Activated B cell treated with CpG ODN at 0.5 μM for 24 hours (primary cell): Measurements from ENCODE around the gene DRAM1. TPM values are rescaled to one million over a fixed set of nuclear protein-coding genes. Genes with fewer than 3 reads are reported as not detected.
"Not testable (repeated sequence)": the region's sequence is repeated elsewhere in the genome, so short reads cannot be mapped to it uniquely, and the experiment has no call there.

Experiments
- ATAC-seq: fragments of 200-7000 bp; cut with Tn5 transposase; one replicate; pipeline ENCODE4 v1.10.0; 2021; ENCODE audit warnings: low read depth, mild to moderate bottlenecking, moderate library complexity
- CTCF ChIA-PET: fragments of 350-600 bp; sonication (Branson Sonifier 250); formaldehyde crosslinking; loops from one replicate; lab custom pipeline; 2021; ENCODE audit warnings: antibody characterized with exemption; lab: Charles Lee
- POLR2A ChIA-PET: fragments of 350-600 bp; sonication (Branson Sonifier 250); formaldehyde crosslinking; loops from one replicate; lab custom pipeline; 2021; ENCODE audit warnings: antibody characterized with exemption; lab: Charles Lee
- DNase-seq: peaks from one replicate; pipeline ENCODE4 v3.0.0; 2022
- H3K27ac Mint-ChIP-seq: one replicate; pipeline ENCODE4 v1.8.0; 2020; ENCODE audit warnings: mixed read lengths
- H3K27me3 Mint-ChIP-seq: one replicate; pipeline ENCODE4 v1.8.0; 2021; ENCODE audit warnings: mixed read lengths
- H3K36me3 Mint-ChIP-seq: one replicate; pipeline ENCODE4 v1.8.0; 2021; ENCODE audit warnings: low read depth, mixed read lengths
- H3K4me1 Mint-ChIP-seq: one replicate; pipeline ENCODE4 v1.8.0; 2021; ENCODE audit warnings: mixed read lengths
- H3K4me3 Mint-ChIP-seq: one replicate; pipeline ENCODE4 v1.8.0; 2020; ENCODE audit warnings: mild to moderate bottlenecking, mixed read lengths
- H3K9me3 Mint-ChIP-seq: one replicate; pipeline ENCODE4 v1.8.0; 2020; ENCODE audit warnings: mixed read lengths
- intact Hi-C: fragments of 100-400 bp; cut with micrococcal nuclease; formaldehyde crosslinking; loops from one replicate; pipeline ENCODE4 v1.15.1; 2024
- total RNA-seq: library from RNA; stranded (reverse); gene quantifications from 2 replicates; pipeline ENCODE4 v1.2.3, GENCODE V29; 2022
- TF ChIP-seq, protein P1 (sequence below): fragments of 200-600 bp; IDR thresholded peaks from one replicate; pipeline ENCODE4 v1.8.0; 2022; ENCODE audit warnings: antibody characterized with exemption, mild to moderate bottlenecking

The DRAM1 gene
- total RNA-seq, 1 donor from 2014 or later = 11.5 TPM

DNA sequence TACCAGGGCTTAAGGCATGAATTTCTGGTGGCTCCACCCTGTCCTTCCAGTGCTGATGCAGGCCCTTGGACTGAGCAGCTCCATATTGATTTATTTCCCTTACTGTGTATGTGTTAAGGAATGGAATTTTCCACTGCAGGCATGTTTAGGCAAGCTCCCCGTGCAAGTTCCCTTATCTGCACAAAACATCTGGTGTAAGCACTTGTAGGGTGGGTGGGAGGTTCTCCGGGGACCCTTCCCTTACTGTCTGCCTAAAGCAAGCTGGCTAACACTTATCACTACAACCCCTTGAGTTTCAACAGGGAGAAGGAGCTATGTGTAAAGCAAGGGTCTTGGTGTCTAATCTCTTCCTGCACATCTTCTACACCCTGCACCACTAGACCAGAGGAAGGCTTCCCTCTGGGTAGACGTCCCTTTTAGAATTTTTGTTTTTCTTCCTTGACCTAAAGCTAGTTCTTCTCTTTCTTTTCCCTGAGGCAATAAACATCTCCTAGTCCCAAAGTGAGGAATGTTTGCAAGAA, 22.0 kb upstream of the DRAM1 start:
- Mint-ChIP-seq H3K4me3 (no peak overlapping the region), H3K27me3 (no peaks in the 10 kb centered on the region), H3K9me3 (peaks cover 5% of the 10 kb centered on the region), H3K27ac (peak overlapping the region; percentile 27), H3K4me1 (peaks cover 49% of the 10 kb centered on the region), H3K36me3 (no peaks in the 10 kb centered on the region)
- intact Hi-C loops = loop anchor here (1.0 kb wide), 1 partner anchor 22 kb away; the partner anchor contains the start of gene DRAM1
- no peak for DNase-seq
- TF ChIP-seq, protein P1, sequence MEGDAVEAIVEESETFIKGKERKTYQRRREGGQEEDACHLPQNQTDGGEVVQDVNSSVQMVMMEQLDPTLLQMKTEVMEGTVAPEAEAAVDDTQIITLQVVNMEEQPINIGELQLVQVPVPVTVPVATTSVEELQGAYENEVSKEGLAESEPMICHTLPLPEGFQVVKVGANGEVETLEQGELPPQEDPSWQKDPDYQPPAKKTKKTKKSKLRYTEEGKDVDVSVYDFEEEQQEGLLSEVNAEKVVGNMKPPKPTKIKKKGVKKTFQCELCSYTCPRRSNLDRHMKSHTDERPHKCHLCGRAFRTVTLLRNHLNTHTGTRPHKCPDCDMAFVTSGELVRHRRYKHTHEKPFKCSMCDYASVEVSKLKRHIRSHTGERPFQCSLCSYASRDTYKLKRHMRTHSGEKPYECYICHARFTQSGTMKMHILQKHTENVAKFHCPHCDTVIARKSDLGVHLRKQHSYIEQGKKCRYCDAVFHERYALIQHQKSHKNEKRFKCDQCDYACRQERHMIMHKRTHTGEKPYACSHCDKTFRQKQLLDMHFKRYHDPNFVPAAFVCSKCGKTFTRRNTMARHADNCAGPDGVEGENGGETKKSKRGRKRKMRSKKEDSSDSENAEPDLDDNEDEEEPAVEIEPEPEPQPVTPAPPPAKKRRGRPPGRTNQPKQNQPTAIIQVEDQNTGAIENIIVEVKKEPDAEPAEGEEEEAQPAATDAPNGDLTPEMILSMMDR = no peak
- ChIA-PET CTCF (interaction anchor here (0.7 to 1.3 kb wide), 2 partner anchors 13 to 82 kb away, joined by 3 read pairs; no protein-coding TSS in a partner anchor), POLR2A (interaction anchor here (0.6 to 2.5 kb wide), 6 partner anchors 19 to 448 kb away, joined by 3 to 7 read pairs (median 5); partner anchors contain the start of genes ARL1 and DRAM1)
- ATAC-seq = no peak

DNA sequence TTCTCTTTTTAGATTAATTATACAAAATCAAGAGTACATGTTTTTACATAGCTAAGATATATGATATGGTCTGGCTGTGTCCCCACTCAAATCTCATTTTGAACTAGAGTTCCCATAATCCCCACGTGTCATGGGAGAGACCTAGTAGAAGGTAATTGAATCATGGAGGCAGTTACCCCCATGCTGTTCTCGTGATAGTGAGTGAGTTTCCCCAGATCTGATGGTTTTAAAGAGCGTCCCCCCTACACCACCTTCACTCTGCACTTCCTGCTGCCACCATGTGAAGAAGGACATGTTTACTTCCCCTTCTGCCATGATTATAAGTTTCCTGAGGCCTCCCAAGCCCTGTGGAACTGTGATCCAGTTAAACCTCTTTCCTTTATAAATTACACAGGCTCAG, 21.4 kb upstream of the DRAM1 start:
- no peaks in the 10 kb centered on the region for H3K27me3 Mint-ChIP-seq
- peak overlapping the region; percentile 26 for H3K27ac Mint-ChIP-seq
- H3K9me3 Mint-ChIP-seq = peaks cover 5% of the 10 kb centered on the region
- H3K4me3 Mint-ChIP-seq = no peak overlapping the region
- ChIA-PET POLR2A (interaction anchor here (0.6 to 2.5 kb wide), 5 partner anchors 12 to 448 kb away, joined by 3 to 7 read pairs (median 5); partner anchors contain the start of gene ARL1), CTCF (interaction anchor here (0.7 kb wide), 1 partner anchor 82 kb away, joined by 3 read pairs; no protein-coding TSS in a partner anchor)
- TF ChIP-seq, protein P1 = no peak
- no peaks in the 10 kb centered on the region for H3K36me3 Mint-ChIP-seq
- intact Hi-C loops = loop anchor here (1.0 kb wide), 1 partner anchor 21 kb away; the partner anchor contains the start of gene DRAM1
- H3K4me1 Mint-ChIP-seq = peaks cover 48% of the 10 kb centered on the region
- ATAC-seq (no peak), DNase-seq (no peak)

DNA sequence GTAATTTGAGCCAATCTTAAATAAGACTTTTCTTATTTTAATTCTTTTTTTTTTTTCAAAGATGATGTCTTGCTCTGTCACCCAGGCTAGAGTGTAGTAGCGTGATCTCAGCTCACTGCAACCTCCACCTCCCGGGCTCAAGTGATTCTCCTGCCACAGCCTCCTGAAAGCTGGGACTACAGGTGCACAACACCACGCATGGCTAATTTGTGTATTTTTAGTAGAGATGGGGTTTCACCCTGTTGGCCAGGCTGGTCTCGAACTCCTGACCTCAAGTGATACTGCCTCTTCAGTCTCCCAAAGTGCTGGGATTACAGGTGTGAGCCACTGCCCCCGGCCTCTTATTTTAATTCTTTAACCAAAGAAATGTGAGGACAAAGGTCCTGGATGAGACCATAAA, 20.8 kb upstream of the DRAM1 start:
- ATAC-seq, H3K27me3 Mint-ChIP-seq, H3K4me3 Mint-ChIP-seq, H3K9me3 Mint-ChIP-seq, DNase-seq, H3K36me3 Mint-ChIP-seq, intact Hi-C loops, H3K27ac Mint-ChIP-seq: not testable (repeated sequence)
- CTCF ChIA-PET = interaction anchor here (0.6 kb wide), 1 partner anchor 14 kb away, joined by 3 read pairs; no protein-coding TSS in a partner anchor
- POLR2A ChIA-PET = interaction anchor here (2.5 kb wide), 1 partner anchor 449 kb away, joined by 5 read pairs; the partner anchor contains the start of gene ARL1
- H3K4me1 Mint-ChIP-seq = peaks cover 47% of the 10 kb centered on the region

DNA sequence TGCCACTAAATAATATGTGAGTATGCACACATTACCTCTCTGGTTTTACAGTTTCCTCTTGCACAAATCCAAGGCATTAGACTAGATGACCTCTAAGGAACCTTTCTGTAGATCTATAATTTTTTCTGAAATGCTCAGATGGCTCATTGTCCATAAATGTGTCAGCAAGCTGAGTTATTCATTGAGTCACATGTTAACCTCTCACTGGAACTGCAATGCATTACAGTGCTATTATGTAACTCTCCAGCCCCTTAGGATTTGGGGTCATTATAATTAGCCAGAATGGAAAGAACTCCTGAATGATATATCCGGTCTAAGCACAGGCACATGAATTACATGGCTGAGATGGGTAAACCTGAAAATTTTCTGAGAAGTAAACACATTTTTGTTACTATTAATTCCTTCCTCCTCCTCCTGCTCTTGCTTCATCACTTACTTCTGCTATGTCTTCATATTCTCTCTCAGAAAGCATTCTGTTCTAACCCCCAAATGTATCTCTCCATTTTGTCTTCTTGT, 20.3 kb upstream of the DRAM1 start:
- no peak for ATAC-seq
- DNase-seq = no peak
- Mint-ChIP-seq H3K36me3 (no peaks in the 10 kb centered on the region), H3K4me1 (peaks cover 47% of the 10 kb centered on the region), H3K27me3 (no peaks in the 10 kb centered on the region), H3K27ac (no peak overlapping the region), H3K9me3 (peaks cover 5% of the 10 kb centered on the region), H3K4me3 (no peak overlapping the region)
- ChIA-PET CTCF (interaction anchor here (0.6 kb wide), 1 partner anchor 14 kb away, joined by 3 read pairs; no protein-coding TSS in a partner anchor), POLR2A (no interaction called here)
- intact Hi-C loops = no loop called here
- TF ChIP-seq, protein P1 = no peak

DNA sequence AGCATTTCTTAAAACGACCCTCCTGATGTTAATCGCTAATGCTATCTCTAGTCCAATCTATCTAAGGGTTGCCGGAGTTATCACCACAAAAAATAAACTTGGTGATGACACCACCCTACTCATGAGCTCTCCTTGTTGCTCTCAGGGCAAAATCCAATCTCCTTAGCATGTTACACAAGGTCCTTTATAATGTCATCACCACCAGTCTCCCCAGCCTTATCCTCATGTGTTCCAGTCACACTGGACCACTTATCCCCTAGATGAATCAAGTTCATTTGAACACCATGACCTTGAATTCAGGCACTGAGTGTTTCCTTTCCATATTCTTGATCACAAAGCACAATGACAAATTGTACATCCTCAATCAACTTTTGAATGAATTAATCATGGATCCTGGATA, 19.0 kb upstream of the DRAM1 start:
- TF ChIP-seq, protein P1 = no peak
- ChIA-PET CTCF (no interaction called here), POLR2A (no interaction called here)

More for the DNA sequence above, 19.0 kb upstream of the DRAM1 start:
- Mint-ChIP-seq H3K36me3 (no peaks in the 10 kb centered on the region), H3K9me3 (peaks cover 5% of the 10 kb centered on the region), H3K4me1 (peaks cover 47% of the 10 kb centered on the region), H3K27ac (no peak overlapping the region), H3K4me3 (no peak overlapping the region), H3K27me3 (no peaks in the 10 kb centered on the region)
- no peak for DNase-seq
- no peak for ATAC-seq
- intact Hi-C loops = no loop called here
